CMK (cell line): Measurements from ENCODE around the gene GJB6.
"Not testable (repeated sequence)": the region's sequence is repeated elsewhere in the genome, so short reads cannot be mapped to it uniquely, and the experiment has no call there.

ENCODE experiments used
- DNase-seq: peaks from one replicate; pipeline ENCODE4 v3.0.0-alpha.2; 2010; ENCODE audit warnings: low read depth

The GJB6 gene

DNA sequence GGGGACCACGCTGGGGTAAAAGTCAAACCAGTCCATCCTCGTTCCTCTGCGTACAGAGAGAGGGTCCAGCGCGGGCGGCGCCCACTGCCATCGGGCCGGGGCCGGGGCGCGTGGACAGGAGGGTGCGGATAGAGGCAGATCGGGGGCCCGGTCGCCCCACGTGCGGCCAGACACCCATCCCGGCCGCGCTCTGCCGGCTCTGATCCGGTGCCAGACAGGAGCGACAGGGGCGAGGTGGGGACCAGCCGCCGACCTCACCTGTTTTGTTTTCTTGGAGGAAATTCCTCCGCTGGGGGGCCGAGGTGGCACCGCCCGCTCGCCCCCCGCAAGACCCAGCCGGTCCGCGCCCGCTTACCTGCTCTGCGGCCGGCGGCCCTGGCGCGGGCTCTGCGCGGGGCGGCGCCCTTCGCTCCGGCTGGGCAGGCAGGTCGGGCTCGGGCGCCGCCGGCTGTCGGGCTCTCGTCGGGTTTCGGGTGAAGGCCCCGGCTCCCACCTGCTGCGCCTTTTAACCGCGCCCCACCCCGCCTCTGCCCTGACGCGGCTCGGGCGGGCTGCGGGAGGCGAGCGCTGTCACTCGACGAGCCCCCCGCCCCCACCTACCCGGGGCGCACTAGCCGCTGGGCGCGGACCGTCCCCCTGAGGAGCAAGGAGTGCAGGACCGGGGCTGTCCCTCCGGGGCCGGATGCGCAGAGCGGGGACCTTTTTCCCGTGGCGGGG, at the start of gene GJB6:
Gene GJB6 (minus strand): TSS at position 481 of the 717 bp plus-strand sequence. CDS start 8,839 bp downstream, outside the sequence.
- no peak for DNase-seq

DNA sequence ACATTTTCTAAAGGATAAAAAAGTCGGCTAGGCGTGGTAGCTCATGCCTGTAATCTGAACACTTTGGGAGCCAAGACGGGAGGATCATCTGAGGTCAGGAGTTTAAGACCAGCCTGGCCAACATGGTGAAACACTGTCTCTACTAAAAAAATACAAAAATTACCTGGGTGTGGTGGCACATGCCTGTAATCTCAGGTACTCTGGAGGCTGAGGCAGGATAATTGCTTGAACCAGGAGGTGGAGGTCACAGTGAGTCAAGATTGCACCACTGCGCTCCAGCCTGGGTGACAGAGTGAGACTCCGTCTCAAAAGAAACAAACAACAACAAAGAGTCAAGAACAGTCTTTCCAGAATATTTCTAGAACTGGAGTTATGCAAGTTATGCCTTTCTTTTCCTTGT, 44.8 kb upstream of the GJB6 start:
- not testable (repeated sequence) for DNase-seq

GRCh38 chr13:20274466-20274865, 42.3 kb upstream of the GJB6 start:
- no peak for DNase-seq

DNA sequence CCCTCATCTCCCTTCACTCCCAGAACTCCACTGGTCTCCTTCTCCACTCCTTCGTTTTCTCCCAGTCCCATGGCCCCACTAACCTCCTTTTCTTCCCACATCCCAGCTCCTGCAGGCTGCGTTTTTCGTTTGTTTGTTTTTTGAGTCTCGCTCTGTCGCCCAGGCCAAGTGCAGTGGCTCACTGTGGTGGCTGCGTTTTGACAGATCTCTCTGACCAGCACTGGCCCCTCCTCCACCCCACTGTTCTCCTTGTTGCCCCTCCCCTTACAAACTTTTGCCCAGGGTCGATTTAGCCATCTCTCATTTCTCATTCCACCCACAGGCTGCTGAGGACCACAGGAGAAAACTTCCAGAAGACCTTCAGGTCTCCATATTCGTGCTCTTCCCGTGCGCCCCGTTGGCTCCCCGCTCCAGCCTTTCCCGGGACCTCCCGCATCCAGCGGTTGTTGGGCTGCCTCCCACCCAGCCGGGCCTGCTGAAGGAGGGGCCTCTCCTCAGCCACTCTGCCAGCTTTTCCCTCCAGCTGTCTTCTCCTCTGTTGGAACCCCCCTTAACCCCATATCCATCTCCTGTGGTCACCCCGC, 40.6 kb upstream of the GJB6 start:
- DNase-seq: no peak

GRCh38 chr13:20272104-20272503, 40.0 kb upstream of the GJB6 start:
- DNase-seq: no peak

DNA sequence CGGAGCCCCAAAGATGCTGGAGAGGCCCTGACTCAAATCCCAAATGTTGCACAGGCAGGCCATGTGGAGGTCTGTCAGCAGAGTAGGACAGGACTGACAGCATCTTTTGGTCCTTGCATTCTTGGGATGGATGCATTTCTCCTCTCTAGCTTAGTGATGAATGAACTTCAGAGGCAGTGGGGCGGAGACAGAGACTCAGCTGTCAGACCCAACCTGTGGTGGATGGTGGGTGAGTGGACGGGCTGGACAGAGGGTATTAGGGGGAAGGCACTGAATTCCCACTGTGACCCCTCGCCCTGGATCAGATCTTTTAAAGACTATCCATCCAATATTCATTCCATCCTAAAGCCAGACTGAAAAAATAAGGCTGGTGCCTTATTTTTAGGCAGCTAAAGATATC, 39.3 kb upstream of the GJB6 start:
- DNase-seq: no peak

- no peak for DNase-seq
These were observed 38.2 kb upstream of the GJB6 start for GRCh38 chr13:20270163-20270865.

- peak; percentile 5 for DNase-seq
These were observed 32.3 kb upstream of the GJB6 start for GRCh38 chr13:20264271-20265018.

GRCh38 chr13:20263393-20264044, 31.4 kb upstream of the GJB6 start:
- no peak for DNase-seq

GRCh38 chr13:20258963-20259288, 26.8 kb upstream of the GJB6 start:
- DNase-seq: no peak

- DNase-seq: no peak
These were observed 26.3 kb upstream of the GJB6 start for GRCh38 chr13:20258208-20258962.

GRCh38 chr13:20254076-20254475, 22.0 kb upstream of the GJB6 start:
- no peak for DNase-seq

GRCh38 chr13:20249913-20250312, 17.8 kb upstream of the GJB6 start:
- no peak for DNase-seq

GRCh38 chr13:20247963-20248362, 15.8 kb upstream of the GJB6 start:
- no peak for DNase-seq

DNA sequence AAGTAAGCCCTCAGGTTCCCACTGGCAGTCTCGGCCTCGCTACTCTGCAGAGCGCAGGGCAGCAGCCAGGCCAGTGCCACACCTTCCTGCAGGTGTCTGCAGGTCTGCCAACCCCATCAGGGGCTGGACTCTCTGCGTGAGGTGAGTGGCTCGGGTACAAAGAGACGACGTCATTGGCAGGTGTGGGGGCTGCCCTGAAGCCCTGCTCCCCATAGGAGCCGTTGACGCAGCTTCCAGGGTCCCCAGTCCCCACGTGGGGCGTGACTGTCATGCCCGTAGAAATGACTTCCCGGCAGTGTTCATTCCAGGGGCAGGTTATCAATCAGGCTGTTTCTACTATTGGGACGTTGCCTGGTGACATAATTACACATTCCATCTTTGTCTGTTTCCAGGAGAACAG, 15.3 kb upstream of the GJB6 start:
- no peak for DNase-seq

DNA sequence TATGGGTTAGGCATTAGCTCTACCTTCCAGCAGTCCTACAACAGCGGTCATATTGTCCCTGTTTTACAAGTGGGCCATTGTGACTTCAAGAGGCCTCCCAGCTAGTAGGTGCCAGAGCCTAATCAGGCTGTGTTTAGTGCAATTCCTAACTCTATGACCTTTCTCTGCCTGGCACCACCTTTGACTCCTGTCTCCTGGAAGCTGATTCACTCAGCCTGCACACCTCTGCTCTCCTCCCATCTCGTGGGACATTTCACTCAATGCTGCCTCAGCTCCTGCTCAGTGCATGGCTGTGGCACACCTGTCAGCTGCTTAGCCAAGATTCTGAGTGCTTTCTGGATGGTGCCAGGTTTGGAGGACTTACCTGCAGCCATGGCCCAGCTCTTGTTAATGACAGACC, 9.5 kb upstream of the GJB6 start:
- no peak for DNase-seq

GRCh38 chr13:20239748-20240147, 7.6 kb upstream of the GJB6 start:
- DNase-seq: no peak

- DNase-seq: no peak
These were observed 598 bp upstream of the GJB6 start for GRCh38 chr13:20232556-20233277.

DNA sequence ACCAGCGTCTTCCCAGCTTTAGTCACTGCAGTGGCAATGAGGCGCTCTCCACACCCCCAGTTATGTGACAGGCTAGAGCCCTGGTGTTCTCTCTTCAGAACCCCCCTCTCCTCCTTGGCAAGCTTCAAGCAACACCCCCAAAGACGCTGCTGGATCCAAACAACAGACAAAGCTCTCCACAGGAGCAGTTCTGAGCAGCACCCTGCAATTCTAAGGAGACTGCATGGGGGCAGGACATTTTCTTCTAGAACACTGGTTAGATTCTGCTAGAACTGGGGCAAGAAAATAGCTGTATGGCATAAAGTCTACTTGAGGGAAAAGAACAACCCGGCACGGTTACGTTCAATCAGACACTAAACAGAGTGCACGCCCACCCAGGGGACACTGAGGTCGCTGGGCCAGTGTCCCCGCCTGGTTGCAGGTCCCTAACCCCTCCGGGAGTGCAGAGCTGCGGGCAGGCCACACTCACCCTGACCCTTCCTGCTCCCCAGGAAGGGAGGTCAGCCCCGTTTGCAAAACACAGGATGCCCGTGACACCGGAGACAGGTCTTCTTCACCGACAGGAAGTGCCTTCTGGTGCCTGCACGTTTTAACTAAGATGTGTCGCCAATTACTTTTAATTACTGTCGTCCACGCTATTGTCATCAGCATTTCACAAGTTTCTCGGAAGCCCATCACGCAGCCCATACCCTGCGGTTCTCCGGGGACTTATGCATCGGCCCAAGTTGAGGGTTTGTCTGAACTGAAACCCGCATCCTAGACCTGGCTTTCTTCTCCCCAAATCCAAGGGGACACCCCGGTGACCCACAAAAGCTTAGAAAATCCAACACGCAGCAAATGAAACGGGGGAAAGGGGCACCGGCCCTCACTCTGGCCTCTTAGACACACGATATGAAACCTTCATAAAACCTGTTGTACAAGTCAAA, 943 bp downstream of the GJB6 start:
- DNase-seq: no peak

GRCh38 chr13:20227730-20228129, 4.4 kb downstream of the GJB6 start:
- DNase-seq: no peak
